HepG2 (cell line): Measurements from ENCODE around the gene DDX4. TPM values are rescaled to one million over a fixed set of nuclear protein-coding genes. Genes with fewer than 3 reads are reported as not detected.

Experiments
- ASH2L ChIP-seq: fragments of 300-600, 200-600 bp; sonication (generic); IDR thresholded peaks from 2 replicates; pipeline ENCODE4 v1.7.0; 2017; ENCODE audit warnings: low read depth, mild to moderate bottlenecking, moderate library complexity, mixed read lengths, low read length; ENCODE audit not compliant: insufficient read length
- EHMT2 ChIP-seq: fragments of 200-600 bp; sonication (generic); IDR thresholded peaks from 2 replicates; pipeline ENCODE4 v1.7.0; 2017; ENCODE audit warnings: antibody characterized with exemption, low read depth, low read length, borderline replicate concordance
- FOXJ3 ChIP-seq: sonication (generic); formaldehyde crosslinking; IDR thresholded peaks from 2 replicates; pipeline ENCODE4 v1.4.0; 2020; ENCODE audit warnings: missing genetic modification reagents, mild to moderate bottlenecking, borderline replicate concordance
- JUND ChIP-seq: sonication (generic); formaldehyde crosslinking; IDR thresholded peaks from 2 replicates; pipeline ENCODE4 v1.8.0; 2022; ENCODE audit warnings: mild to moderate bottlenecking, missing genetic modification reagents
- KLF16 ChIP-seq, 2 experiments: sonication (generic) in 1 of 2; formaldehyde crosslinking in 1 of 2; IDR thresholded peaks; 2 replicates each; pipeline versions ENCODE4 v1.6.1 to v1.8.0; 2016 to 2023; ENCODE audit warnings: missing genetic modification reagents in 2 of 2, missing compliant biosample characterization in 1 of 2
- PHF21A ChIP-seq: sonication (generic); formaldehyde crosslinking; IDR thresholded peaks from 2 replicates; pipeline ENCODE4 v1.5.0; 2020; ENCODE audit warnings: mild to moderate bottlenecking, missing genetic modification reagents
- PITX1 ChIP-seq: sonication (generic); formaldehyde crosslinking; IDR thresholded peaks from 2 replicates; pipeline ENCODE4 v1.5.1; 2020; ENCODE audit warnings: mild to moderate bottlenecking, missing genetic modification reagents
- PRPF4 ChIP-seq: fragments of 200-400 bp; formaldehyde crosslinking; IDR thresholded peaks from 2 replicates; pipeline ENCODE4 v1.6.1; 2016; ENCODE audit warnings: low read length, low read depth; ENCODE audit not compliant: poor library complexity, severe bottlenecking
- RAD21 ChIP-seq: fragments of 450-650 bp; formaldehyde crosslinking; IDR thresholded peaks from 2 replicates; pipeline ENCODE4 v1.5.0; 2020; ENCODE audit warnings: mild to moderate bottlenecking
- SOX6 ChIP-seq, 2 experiments: fragments of 450-650 bp in 1 of 2; sonication (generic) in 1 of 2; formaldehyde crosslinking in 1 of 2; IDR thresholded peaks; 2 replicates each; pipeline versions ENCODE4 v1.4.0 to v1.6.1; 2017 to 2020; ENCODE audit warnings: antibody characterized with exemption in 1 of 2, mild to moderate bottlenecking in 1 of 2, missing genetic modification reagents in 1 of 2
- SP4 ChIP-seq: sonication (generic); formaldehyde crosslinking; IDR thresholded peaks from 2 replicates; pipeline ENCODE4 v1.8.1; 2023; ENCODE audit warnings: mild to moderate bottlenecking, missing genetic modification reagents
- ZNF20 ChIP-seq: sonication (generic); formaldehyde crosslinking; IDR thresholded peaks from 2 replicates; pipeline ENCODE4 v1.4.0; 2020; ENCODE audit warnings: mild to moderate bottlenecking, moderate library complexity, missing genetic modification reagents
- ZNF234 ChIP-seq: sonication (generic); formaldehyde crosslinking; conservative IDR thresholded peaks from 2 replicates; pipeline ENCODE4 v1.5.1; 2020; ENCODE audit warnings: mild to moderate bottlenecking, missing genetic modification reagents
- ZNF547 ChIP-seq: sonication (generic); formaldehyde crosslinking; IDR thresholded peaks from 2 replicates; pipeline ENCODE4 v1.5.1; 2020; ENCODE audit warnings: mild to moderate bottlenecking, missing genetic modification reagents
- ZNF556 ChIP-seq: sonication (generic); formaldehyde crosslinking; IDR thresholded peaks from 2 replicates; pipeline ENCODE4 v1.4.0; 2020; ENCODE audit warnings: mild to moderate bottlenecking, missing genetic modification reagents, borderline replicate concordance
- ZNF678 ChIP-seq: sonication (generic); formaldehyde crosslinking; IDR thresholded peaks from 2 replicates; pipeline ENCODE4 v1.4.0; 2020; ENCODE audit warnings: mild to moderate bottlenecking, missing genetic modification reagents
- polyA plus RNA-seq, 8 experiments: library from polyadenylated mRNA; depleted of rRNA in 3 of 8; stranded (reverse) in 7 of 8; unstranded in 1 of 8; fragments of >200 nt; fragmentation: Illumina TruSeq in 4 of 8; extraction: Trizol in 4 of 8; gene quantifications; 2 replicates each; pipeline versions ENCODE4 v1.2.1 to v1.2.3, GENCODE V29; 2011 to 2016; ENCODE audit warnings: low read depth in 4 of 8, missing spikeins in 1 of 8, mixed read lengths in 1 of 8; ENCODE audit not compliant: insufficient read depth in 1 of 8
- total RNA-seq, 5 experiments: library from RNA; depleted of rRNA; stranded (reverse); fragments of >200 nt; fragmentation: Illumina TruSeq; extraction: Trizol; gene quantifications; 2 replicates each; pipeline ENCODE4 v1.2.3, GENCODE V29; 2016; ENCODE audit warnings: low read depth in 1 of 5
- TF ChIP-seq, protein P1 (sequence below): sonication (generic); formaldehyde crosslinking; IDR thresholded peaks from 2 replicates; pipeline ENCODE4 v1.5.1; 2020; ENCODE audit warnings: mild to moderate bottlenecking, missing genetic modification reagents, moderate library complexity
- TF ChIP-seq, protein P2 (sequence below): IDR thresholded peaks from 2 replicates; pipeline ENCODE4 v1.4.0; 2020; ENCODE audit warnings: mild to moderate bottlenecking, missing genetic modification reagents
- TF ChIP-seq, protein P3 (sequence below): IDR thresholded peaks from 2 replicates; pipeline ENCODE4 v1.6.1; 2016; ENCODE audit warnings: missing biosample characterization, missing genetic modification reagents, low read depth

Gene DDX4
- total and polyA plus RNA-seq, 2 of the 13 experiments (the other 11 are each of a cell fraction or from before 2014, with no cell fraction given), result 0.05 TPM; not detected in 1

DNA sequence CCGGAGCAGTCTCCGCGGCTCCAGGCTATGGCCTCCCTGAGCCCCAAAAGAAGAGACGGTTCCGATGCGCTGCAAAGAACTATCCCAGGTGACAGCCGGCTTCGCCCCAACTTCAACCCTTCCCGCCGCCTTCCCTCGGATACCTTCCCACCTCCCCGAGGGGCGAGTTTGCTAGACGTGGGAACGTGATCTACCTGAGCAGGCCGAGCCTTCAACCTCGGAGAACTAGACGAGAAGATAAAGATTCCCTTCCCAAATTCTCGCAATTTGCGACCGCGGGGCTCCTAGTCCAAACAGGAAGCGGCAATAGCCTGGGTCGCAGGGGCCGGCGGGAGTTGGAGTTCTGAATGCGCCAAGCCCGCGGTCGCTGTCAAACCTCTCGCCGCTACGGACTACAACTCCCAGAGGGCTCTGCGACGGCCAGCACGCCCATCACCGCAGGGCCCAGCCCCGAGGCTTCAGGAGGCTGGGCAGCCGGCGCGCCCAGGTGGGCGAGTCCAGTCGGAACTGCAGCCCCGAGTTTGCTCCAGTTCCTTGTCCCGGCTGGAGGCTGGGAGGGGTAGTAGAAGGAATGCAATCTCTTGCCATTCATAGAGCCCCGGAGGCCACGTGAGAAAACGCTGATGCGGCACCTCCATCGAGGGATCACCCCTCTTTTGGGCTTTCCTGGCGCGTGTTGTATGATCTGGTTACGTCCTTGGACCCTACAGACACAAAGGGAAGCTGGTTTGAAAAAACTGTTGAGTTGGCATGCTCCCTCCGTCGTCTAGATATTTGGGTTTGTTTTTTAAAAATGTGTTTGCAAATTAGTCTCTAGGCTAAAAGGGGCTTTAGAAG lies 25.6 kb upstream of the DDX4 start, which contains the start of gene SLC38A9 (continued):
- TF ChIP-seq, protein P1, sequence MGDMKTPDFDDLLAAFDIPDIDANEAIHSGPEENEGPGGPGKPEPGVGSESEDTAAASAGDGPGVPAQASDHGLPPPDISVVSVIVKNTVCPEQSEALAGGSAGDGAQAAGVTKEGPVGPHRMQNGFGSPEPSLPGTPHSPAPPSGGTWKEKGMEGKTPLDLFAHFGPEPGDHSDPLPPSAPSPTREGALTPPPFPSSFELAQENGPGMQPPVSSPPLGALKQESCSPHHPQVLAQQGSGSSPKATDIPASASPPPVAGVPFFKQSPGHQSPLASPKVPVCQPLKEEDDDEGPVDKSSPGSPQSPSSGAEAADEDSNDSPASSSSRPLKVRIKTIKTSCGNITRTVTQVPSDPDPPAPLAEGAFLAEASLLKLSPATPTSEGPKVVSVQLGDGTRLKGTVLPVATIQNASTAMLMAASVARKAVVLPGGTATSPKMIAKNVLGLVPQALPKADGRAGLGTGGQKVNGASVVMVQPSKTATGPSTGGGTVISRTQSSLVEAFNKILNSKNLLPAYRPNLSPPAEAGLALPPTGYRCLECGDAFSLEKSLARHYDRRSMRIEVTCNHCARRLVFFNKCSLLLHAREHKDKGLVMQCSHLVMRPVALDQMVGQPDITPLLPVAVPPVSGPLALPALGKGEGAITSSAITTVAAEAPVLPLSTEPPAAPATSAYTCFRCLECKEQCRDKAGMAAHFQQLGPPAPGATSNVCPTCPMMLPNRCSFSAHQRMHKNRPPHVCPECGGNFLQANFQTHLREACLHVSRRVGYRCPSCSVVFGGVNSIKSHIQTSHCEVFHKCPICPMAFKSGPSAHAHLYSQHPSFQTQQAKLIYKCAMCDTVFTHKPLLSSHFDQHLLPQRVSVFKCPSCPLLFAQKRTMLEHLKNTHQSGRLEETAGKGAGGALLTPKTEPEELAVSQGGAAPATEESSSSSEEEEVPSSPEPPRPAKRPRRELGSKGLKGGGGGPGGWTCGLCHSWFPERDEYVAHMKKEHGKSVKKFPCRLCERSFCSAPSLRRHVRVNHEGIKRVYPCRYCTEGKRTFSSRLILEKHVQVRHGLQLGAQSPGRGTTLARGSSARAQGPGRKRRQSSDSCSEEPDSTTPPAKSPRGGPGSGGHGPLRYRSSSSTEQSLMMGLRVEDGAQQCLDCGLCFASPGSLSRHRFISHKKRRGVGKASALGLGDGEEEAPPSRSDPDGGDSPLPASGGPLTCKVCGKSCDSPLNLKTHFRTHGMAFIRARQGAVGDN (CRISPR knock-in tag), result peak; percentile 90
- TF ChIP-seq ZNF678 (CRISPR knock-in tag) (no peak), ASH2L (peak; percentile 73), JUND (CRISPR knock-in tag) (0 out of 2 replicates have a peak, but pooled peaks have one; percentile 40), KLF16 (CRISPR knock-in tag; IDR thresholded peaks at IDR 0.05) (peak in 1 of 2 experiments; percentile 68; a peak in 2 of 4 replicates), FOXJ3 (no peak; the same call in 1 of the 2 replicates), PHF21A (peak; percentile 59; the same call in 1 of the 2 replicates), SOX6 (IDR thresholded peaks at IDR 0.05) (no peak), SOX6 (CRISPR knock-in tag; IDR thresholded peaks at IDR 0.05) (peak; percentile 68), ZNF556 (CRISPR knock-in tag) (peak; percentile 27; the same call in 1 of the 2 replicates), PRPF4 (no peak), ZNF234 (CRISPR knock-in tag) (no peak), EHMT2 (0 out of 2 replicates have a peak, but pooled peaks have one; percentile 41), ZNF20 (CRISPR knock-in tag) (0 out of 2 replicates have a peak, but pooled peaks have one; percentile 48), ZNF547 (CRISPR knock-in tag) (peak; percentile 65; the same call in 1 of the 2 replicates), SP4 (CRISPR knock-in tag) (peak; percentile 51), PITX1 (CRISPR knock-in tag) (peak; percentile 34), RAD21 (CRISPR knock-in tag) (no peak)
- TF ChIP-seq, protein P2, sequence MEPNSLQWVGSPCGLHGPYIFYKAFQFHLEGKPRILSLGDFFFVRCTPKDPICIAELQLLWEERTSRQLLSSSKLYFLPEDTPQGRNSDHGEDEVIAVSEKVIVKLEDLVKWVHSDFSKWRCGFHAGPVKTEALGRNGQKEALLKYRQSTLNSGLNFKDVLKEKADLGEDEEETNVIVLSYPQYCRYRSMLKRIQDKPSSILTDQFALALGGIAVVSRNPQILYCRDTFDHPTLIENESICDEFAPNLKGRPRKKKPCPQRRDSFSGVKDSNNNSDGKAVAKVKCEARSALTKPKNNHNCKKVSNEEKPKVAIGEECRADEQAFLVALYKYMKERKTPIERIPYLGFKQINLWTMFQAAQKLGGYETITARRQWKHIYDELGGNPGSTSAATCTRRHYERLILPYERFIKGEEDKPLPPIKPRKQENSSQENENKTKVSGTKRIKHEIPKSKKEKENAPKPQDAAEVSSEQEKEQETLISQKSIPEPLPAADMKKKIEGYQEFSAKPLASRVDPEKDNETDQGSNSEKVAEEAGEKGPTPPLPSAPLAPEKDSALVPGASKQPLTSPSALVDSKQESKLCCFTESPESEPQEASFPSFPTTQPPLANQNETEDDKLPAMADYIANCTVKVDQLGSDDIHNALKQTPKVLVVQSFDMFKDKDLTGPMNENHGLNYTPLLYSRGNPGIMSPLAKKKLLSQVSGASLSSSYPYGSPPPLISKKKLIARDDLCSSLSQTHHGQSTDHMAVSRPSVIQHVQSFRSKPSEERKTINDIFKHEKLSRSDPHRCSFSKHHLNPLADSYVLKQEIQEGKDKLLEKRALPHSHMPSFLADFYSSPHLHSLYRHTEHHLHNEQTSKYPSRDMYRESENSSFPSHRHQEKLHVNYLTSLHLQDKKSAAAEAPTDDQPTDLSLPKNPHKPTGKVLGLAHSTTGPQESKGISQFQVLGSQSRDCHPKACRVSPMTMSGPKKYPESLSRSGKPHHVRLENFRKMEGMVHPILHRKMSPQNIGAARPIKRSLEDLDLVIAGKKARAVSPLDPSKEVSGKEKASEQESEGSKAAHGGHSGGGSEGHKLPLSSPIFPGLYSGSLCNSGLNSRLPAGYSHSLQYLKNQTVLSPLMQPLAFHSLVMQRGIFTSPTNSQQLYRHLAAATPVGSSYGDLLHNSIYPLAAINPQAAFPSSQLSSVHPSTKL (CRISPR knock-in tag), result peak; percentile 37; the same call in 1 of the 2 replicates
- TF ChIP-seq, protein P3, sequence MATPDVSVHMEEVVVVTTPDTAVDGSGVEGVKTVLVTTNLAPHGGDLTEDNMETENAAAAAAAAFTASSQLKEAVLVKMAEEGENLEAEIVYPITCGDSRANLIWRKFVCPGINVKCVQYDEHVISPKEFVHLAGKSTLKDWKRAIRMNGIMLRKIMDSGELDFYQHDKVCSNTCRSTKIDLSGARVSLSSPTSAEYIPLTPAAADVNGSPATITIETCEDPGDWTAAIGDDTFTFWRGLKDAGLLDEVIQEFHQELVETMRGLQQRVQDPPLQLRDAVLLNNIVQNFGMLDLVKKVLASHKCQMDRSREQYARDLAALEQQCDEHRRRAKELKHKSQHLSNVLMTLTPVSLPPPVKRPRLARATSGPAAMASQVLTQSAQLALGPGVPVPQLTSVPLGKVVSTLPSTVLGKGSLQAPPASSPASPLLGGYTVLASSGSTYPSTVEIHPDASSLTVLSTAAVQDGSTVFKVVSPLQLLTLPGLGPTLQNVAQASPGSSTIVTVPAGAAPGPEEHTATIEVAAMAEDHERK (CRISPR knock-in tag), result no peak
